Fibroblast of lung (primary cell): ENCODE data around the gene CCNJL. TPM values are rescaled to one million over a fixed set of nuclear protein-coding genes. Genes with fewer than 3 reads are reported as not detected.
"Not testable (repeated sequence)": the region's sequence is repeated elsewhere in the genome, so short reads cannot be mapped to it uniquely, and the experiment has no call there.

Experiments
- DNase-seq, 2 donors: peaks; one replicate each; pipeline versions ENCODE4 v3.0.0 to v3.0.0-alpha.2; 2010; ENCODE audit warnings: low read depth in 2 of 2
- H2AFZ ChIP-seq: 2 replicates; pipeline ENCODE4 v1.5.1; 2012; ENCODE audit warnings: low read length, control low read depth, inconsistent platforms
- H3K27ac ChIP-seq: 2 replicates; pipeline ENCODE4 v1.5.1; 2011; ENCODE audit warnings: low read length, control low read depth; ENCODE audit not compliant: insufficient read depth
- H3K27me3 ChIP-seq: 2 replicates; pipeline ENCODE4 v1.5.1; 2011; ENCODE audit warnings: mild to moderate bottlenecking, low read length; ENCODE audit not compliant: control insufficient read depth, insufficient read depth
- H3K36me3 ChIP-seq: 2 replicates; pipeline ENCODE4 v1.5.1; 2011; ENCODE audit warnings: low read length; ENCODE audit not compliant: control insufficient read depth, insufficient read depth
- H3K4me1 ChIP-seq: 2 replicates; pipeline ENCODE4 v1.5.1; 2011; ENCODE audit warnings: low read length; ENCODE audit not compliant: control insufficient read depth, insufficient read depth; ENCODE audit errors: extremely low read depth
- H3K4me2 ChIP-seq: 2 replicates; pipeline ENCODE4 v1.5.1; 2011; ENCODE audit warnings: low read length, control low read depth; ENCODE audit not compliant: insufficient read depth; ENCODE audit errors: extremely low read depth
- H3K4me3 ChIP-seq, 4 experiments: fragments of 200-600 bp in 1 of 4; sonication (generic) in 1 of 4; replicated peaks in 1 of 4; 2 replicates each; pipeline ENCODE4 v1.5.1; 2011 to 2016; ENCODE audit warnings: low read length in 4 of 4, low read depth in 3 of 4, mild to moderate bottlenecking in 3 of 4, control low read depth in 2 of 4, inconsistent platforms in 1 of 4, mixed read lengths in 1 of 4; ENCODE audit not compliant: insufficient read depth in 1 of 4; ENCODE audit errors: control extremely low read depth in 1 of 4
- H3K79me2 ChIP-seq: 2 replicates; pipeline ENCODE4 v1.5.1; 2012; ENCODE audit warnings: mild to moderate bottlenecking, low read length, inconsistent platforms; ENCODE audit not compliant: control insufficient read depth, insufficient read depth
- H3K9ac ChIP-seq: 2 replicates; pipeline ENCODE4 v1.5.1; 2011; ENCODE audit warnings: mild to moderate bottlenecking, low read length, control low read depth; ENCODE audit not compliant: insufficient read depth
- H3K9me3 ChIP-seq: 2 replicates; pipeline ENCODE4 v1.5.1; 2012; ENCODE audit warnings: low read depth, low read length; ENCODE audit not compliant: control insufficient read depth, insufficient read depth
- H4K20me1 ChIP-seq: 2 replicates; pipeline ENCODE4 v1.5.1; 2011; ENCODE audit warnings: low read length; ENCODE audit not compliant: control insufficient read depth, insufficient read depth; ENCODE audit errors: extremely low read depth
- CTCF ChIP-seq, 2 donors: IDR thresholded peaks in 1 of 2; conservative IDR thresholded peaks in 1 of 2; 1 replicate in 1 of 2; 2 replicates in 1 of 2; pipeline ENCODE4 v1.5.1; 2011 to 2012; ENCODE audit warnings: low read length in 2 of 2, control low read depth in 1 of 2, inconsistent platforms in 1 of 2, low read depth in 1 of 2, mild to moderate bottlenecking in 1 of 2
- EZH2 ChIP-seq: IDR thresholded peaks from 2 replicates; pipeline ENCODE4 v1.5.1; 2012; ENCODE audit warnings: low read length, control low read depth, mild to moderate bottlenecking; ENCODE audit errors: missing control alignments
- polyA plus RNA-seq, 2 donors: library from polyadenylated mRNA; depleted of rRNA in 1 of 2; stranded (reverse) in 1 of 2; unstranded in 1 of 2; fragments of >200 nt; gene quantifications; 2 replicates each; pipeline ENCODE4 v1.2.1, GENCODE V29; 2011 to 2012; ENCODE audit warnings: missing spikeins in 1 of 2
- total RNA-seq: library from RNA; depleted of rRNA; stranded (reverse); fragments of >200 nt; gene quantifications from 2 replicates; pipeline ENCODE4 v1.2.1, GENCODE V29; 2014

The CCNJL gene
- total and polyA plus RNA-seq, 2 donors (not counting 1 experiment from before 2014, with no cell fraction given): 0.73 TPM; not detected in 1

- H2AFZ ChIP-seq: no peak overlapping the region
- TF ChIP-seq EZH2: no peak
- no peaks in the 10 kb centered on the region for H3K9me3 ChIP-seq
- no peak overlapping the region for H3K4me2 ChIP-seq
- peak in 1 of 2 donors; percentile 36 for DNase-seq
- H3K4me1 ChIP-seq: no peaks in the 10 kb centered on the region
- H3K36me3 ChIP-seq: no peaks in the 10 kb centered on the region
- no peak overlapping the region for H3K9ac ChIP-seq
- H3K27ac ChIP-seq: no peak overlapping the region
- no peaks in the 10 kb centered on the region for H4K20me1 ChIP-seq
- no peaks in the 10 kb centered on the region for H3K27me3 ChIP-seq
- H3K79me2 ChIP-seq: no peaks in the 10 kb centered on the region
- no peak overlapping the region for H3K4me3 ChIP-seq
Observed at GRCh38 chr5:160339406-160340130, 27.2 kb upstream of the CCNJL start.

- H3K9ac ChIP-seq, H4K20me1 ChIP-seq, DNase-seq: not testable (repeated sequence)
Observed at GRCh38 chr5:160334716-160335115, 22.4 kb upstream of the CCNJL start.

GRCh38 chr5:160333721-160334120 lies 21.4 kb upstream of the CCNJL start:
- H3K9ac ChIP-seq: no peak overlapping the region
- H3K4me2 ChIP-seq: no peak overlapping the region
- no peak overlapping the region for H3K4me3 ChIP-seq
- TF ChIP-seq CTCF (conservative IDR thresholded peaks at IDR 0.05 in 1 of 2, IDR thresholded peaks at IDR 0.05 in 1 of 2; ENCODE audit: low read depth in 1 of 2, low read length in 2 of 2): no peak
- TF ChIP-seq EZH2: no peak
- H3K27ac ChIP-seq: no peak overlapping the region
- no peaks in the 10 kb centered on the region for H3K4me1 ChIP-seq
- H4K20me1 ChIP-seq: no peaks in the 10 kb centered on the region
- H3K9me3 ChIP-seq: no peaks in the 10 kb centered on the region
- H3K36me3 ChIP-seq: no peaks in the 10 kb centered on the region
- peaks cover 4% of the 10 kb centered on the region for H3K27me3 ChIP-seq
- peak; percentile 21 to 40 for DNase-seq
- H2AFZ ChIP-seq: no peak overlapping the region
- no peaks in the 10 kb centered on the region for H3K79me2 ChIP-seq

More at GRCh38 chr5:160334716-160335115, 22.4 kb upstream of the CCNJL start:
- not testable (repeated sequence) for H3K9me3 ChIP-seq, H3K79me2 ChIP-seq, H3K27me3 ChIP-seq, H3K4me3 ChIP-seq, H3K4me2 ChIP-seq, H3K27ac ChIP-seq, H3K36me3 ChIP-seq, H2AFZ ChIP-seq, H3K4me1 ChIP-seq

GRCh38 chr5:160330212-160330611 lies 17.8 kb upstream of the CCNJL start:
- Histone ChIP-seq H3K27me3 (peaks cover 4% of the 10 kb centered on the region), H3K4me1 (no peaks in the 10 kb centered on the region), H4K20me1 (no peaks in the 10 kb centered on the region), H3K9ac (no peak overlapping the region), H3K36me3 (no peaks in the 10 kb centered on the region), H3K4me2 (no peak overlapping the region), H3K79me2 (no peaks in the 10 kb centered on the region), H2AFZ (no peak overlapping the region), H3K27ac (no peak overlapping the region), H3K4me3 (no peak overlapping the region), H3K9me3 (no peaks in the 10 kb centered on the region)
- DNase-seq: peak in 1 of 2 donors; percentile 24
- no peak for TF ChIP-seq CTCF (conservative IDR thresholded peaks at IDR 0.05 in 1 of 2, IDR thresholded peaks at IDR 0.05 in 1 of 2; ENCODE audit: low read depth in 1 of 2, low read length in 2 of 2)
- no peak for TF ChIP-seq EZH2
